Kidney epithelial cell (primary cell): Measurements from ENCODE around the gene KIAA1671. TPM values are rescaled to one million over a fixed set of nuclear protein-coding genes. Genes with fewer than 3 reads are reported as not detected.

Source experiments
- DNase-seq: peaks from one replicate; pipeline ENCODE4 v3.0.0-alpha.2; 2010; ENCODE audit warnings: low read depth
- H3K27me3 ChIP-seq: 2 replicates; pipeline ENCODE4 v1.6.0; 2011; ENCODE audit warnings: low read length; ENCODE audit not compliant: control insufficient read depth, insufficient read depth
- H3K36me3 ChIP-seq: 2 replicates; pipeline ENCODE4 v1.5.1; 2011; ENCODE audit warnings: low read length; ENCODE audit not compliant: control insufficient read depth, insufficient read depth
- H3K4me3 ChIP-seq: 2 replicates; pipeline ENCODE4 v1.5.1; 2011; ENCODE audit warnings: low read depth, mild to moderate bottlenecking, control low read depth, low read length
- CTCF ChIP-seq: IDR thresholded peaks from 2 replicates; pipeline ENCODE4 v1.5.1; 2011; ENCODE audit warnings: mild to moderate bottlenecking, moderate library complexity, low read length, control low read depth, inconsistent platforms; ENCODE audit not compliant: insufficient read depth, poor library complexity, severe bottlenecking
- total RNA-seq: library from RNA; depleted of rRNA; stranded (reverse); fragments of >200 nt; gene quantifications from 2 replicates; pipeline ENCODE4 v1.2.3, GENCODE V29; 2015

Gene KIAA1671
- total RNA-seq, 1 donor from 2014 or later: 32.3 TPM

GRCh38 chr22:25144522-25144921 is 192.0 kb downstream of the KIAA1671 start:
- H3K36me3 ChIP-seq: no peaks in the 10 kb centered on the region
- H3K27me3 ChIP-seq: no peaks in the 10 kb centered on the region
- no peak for TF ChIP-seq CTCF
- no peak overlapping the region for H3K4me3 ChIP-seq
- DNase-seq: no peak

DNA sequence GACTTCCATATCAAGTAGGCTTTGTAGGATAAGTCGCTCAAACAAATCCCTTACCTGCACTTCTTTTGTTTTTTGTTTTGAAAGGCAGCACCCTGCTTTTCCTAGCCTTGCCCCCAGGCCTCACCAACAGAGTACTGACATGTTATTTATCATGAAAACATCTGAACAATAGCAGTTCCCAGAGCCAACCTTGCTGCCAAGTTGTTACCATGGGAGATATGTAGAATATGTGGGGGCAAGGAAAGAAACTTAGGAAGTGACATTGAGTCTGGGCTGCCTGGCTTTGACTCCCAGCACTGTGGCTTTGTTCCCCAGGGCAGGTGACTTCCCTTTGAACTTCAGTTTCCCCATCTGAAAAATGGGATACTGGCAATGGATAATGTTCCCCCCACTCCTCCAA is 193.8 kb downstream of the KIAA1671 start:
- Histone ChIP-seq H3K4me3 (no peak overlapping the region), H3K36me3 (no peaks in the 10 kb centered on the region), H3K27me3 (no peaks in the 10 kb centered on the region)
- TF ChIP-seq CTCF: no peak
- no peak for DNase-seq

DNA sequence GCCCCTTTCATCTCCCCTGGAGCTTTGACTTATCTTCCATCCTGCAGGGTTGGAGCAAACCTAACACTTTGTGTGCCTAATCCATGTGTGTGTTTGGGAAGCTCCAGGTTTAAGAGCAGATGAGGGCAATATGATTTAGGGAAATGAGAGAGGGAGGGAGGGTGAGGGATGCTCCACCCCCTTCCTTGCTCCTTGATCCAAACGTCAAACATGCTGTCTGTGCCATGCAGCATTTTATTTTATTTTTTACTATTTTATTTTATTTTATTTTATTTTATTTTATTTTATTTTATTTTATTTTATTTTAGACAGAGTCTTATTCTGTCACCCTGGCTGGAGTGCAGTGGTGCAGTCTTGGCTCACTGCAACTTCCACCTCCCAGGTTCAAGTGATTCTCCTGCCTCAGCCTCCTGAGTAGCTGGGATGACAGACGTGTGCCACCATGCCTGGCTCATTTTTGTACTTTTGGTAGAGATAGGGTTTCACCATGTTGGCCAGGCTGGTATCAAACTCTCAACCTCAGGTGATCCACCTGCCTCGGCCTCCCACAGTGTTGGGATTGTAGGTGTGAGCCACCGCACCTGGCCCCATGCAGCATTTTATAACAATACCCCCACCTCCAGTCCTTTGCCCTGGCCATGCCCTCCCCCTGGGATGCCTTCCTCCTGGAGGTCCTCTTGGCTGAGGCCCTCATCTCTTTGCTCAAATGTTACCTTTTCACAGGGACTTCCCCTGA is 194.6 kb downstream of the KIAA1671 start:
- H3K27me3 ChIP-seq: no peaks in the 10 kb centered on the region
- DNase-seq: no peak
- H3K4me3 ChIP-seq: no peak overlapping the region
- no peaks in the 10 kb centered on the region for H3K36me3 ChIP-seq
- no peak for TF ChIP-seq CTCF

DNA sequence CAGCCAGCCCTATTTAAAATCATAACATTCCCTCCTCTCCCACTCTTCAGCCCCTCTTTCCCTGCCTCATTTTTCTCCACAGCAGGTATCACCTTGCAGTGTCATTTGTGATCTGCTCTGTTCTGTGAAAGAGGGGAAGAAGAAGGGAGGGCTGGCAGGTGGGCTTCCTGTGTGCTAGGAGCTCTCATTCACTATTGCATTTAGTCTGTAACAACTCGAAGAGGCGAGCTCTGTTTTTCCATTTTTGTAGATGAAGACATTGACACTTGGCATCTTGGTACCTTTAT is 195.1 kb downstream of the KIAA1671 start:
- H3K36me3 ChIP-seq: no peaks in the 10 kb centered on the region
- no peak for DNase-seq
- no peak overlapping the region for H3K4me3 ChIP-seq
- no peaks in the 10 kb centered on the region for H3K27me3 ChIP-seq
- no peak for TF ChIP-seq CTCF

GRCh38 chr22:25148149-25148691 is 195.7 kb downstream of the KIAA1671 start:
- Histone ChIP-seq H3K27me3 (no peaks in the 10 kb centered on the region), H3K36me3 (no peaks in the 10 kb centered on the region), H3K4me3 (no peak overlapping the region)
- no peak for DNase-seq
- TF ChIP-seq CTCF: no peak

DNA sequence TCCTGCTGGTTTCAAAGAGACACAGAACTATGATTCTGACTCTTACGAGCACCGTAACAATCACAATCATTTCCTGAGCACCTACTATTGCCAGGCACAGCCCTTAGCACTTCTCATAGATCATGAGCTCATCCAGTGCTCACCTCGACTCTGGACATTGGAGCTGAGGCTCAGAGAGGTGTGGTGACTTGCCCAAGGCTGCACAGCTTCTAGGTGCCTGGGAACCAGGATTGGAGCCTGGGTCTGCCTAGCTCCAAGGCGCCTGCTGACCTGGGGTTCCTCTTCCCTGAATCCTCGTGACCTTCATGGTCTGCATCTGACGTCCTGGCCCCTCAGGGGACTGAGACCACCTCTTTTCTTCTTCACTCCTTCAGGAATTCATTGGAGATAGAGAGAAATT is 196.5 kb downstream of the KIAA1671 start:
- no peak for DNase-seq
- no peak for TF ChIP-seq CTCF

More for the DNA sequence above, 196.5 kb downstream of the KIAA1671 start:
- no peaks in the 10 kb centered on the region for H3K36me3 ChIP-seq
- H3K27me3 ChIP-seq: no peaks in the 10 kb centered on the region
- no peak overlapping the region for H3K4me3 ChIP-seq
